A673 (cell line): ENCODE results near the gene DDA1. TPM values are rescaled to one million over a fixed set of nuclear protein-coding genes. Genes with fewer than 3 reads are reported as not detected.
"Not testable (repeated sequence)": the region's sequence is repeated elsewhere in the genome, so short reads cannot be mapped to it uniquely, and the experiment has no call there.

Source experiments
- BruUV-seq: library from RNA; stranded (reverse); fragments of 400-500 nt; replicated peaks from 2 replicates; lab custom pipeline; 2021; lab: Mats Ljungman, UMichigan
- CTCF ChIA-PET: fragments of 300-600 bp; sonication (Branson Sonifier 250); formaldehyde crosslinking; loops from one replicate; lab custom pipeline; 2022; ENCODE audit warnings: antibody characterized with exemption; lab: Charles Lee
- POLR2A ChIA-PET: fragments of 300-600 bp; sonication (Branson Sonifier 250); formaldehyde crosslinking; loops from one replicate; lab custom pipeline; 2022; ENCODE audit warnings: antibody characterized with exemption; ENCODE audit not compliant: low non-redundant PET; lab: Charles Lee
- DNase-seq: peaks from one replicate; pipeline ENCODE4 v3.0.0-alpha.2; 2015; ENCODE audit warnings: low spot score
- H3K27ac ChIP-seq: fragments of 200-600 bp; sonication (generic); 2 replicates; pipeline ENCODE4 v1.5.1; 2016; ENCODE audit warnings: mixed run types, low read depth, mild to moderate bottlenecking, mixed read lengths, antibody characterized with exemption, low read length; ENCODE audit not compliant: poor library complexity, severe bottlenecking
- H3K27me3 ChIP-seq: fragments of 200-600 bp; sonication (generic); replicated peaks from 2 replicates; pipeline ENCODE4 v1.6.1; 2017; ENCODE audit warnings: mixed run types, low read depth, mild to moderate bottlenecking, mixed read lengths, antibody characterized with exemption, low read length; ENCODE audit not compliant: insufficient read depth, poor library complexity
- H3K36me3 ChIP-seq: fragments of 200-600 bp; sonication (generic); 2 replicates; pipeline ENCODE4 v1.6.1; 2016; ENCODE audit warnings: mixed run types, mild to moderate bottlenecking, mixed read lengths, antibody characterized with exemption, low read length; ENCODE audit not compliant: insufficient read depth, poor library complexity, severe bottlenecking
- H3K4me1 ChIP-seq: fragments of 200-600 bp; sonication (generic); 2 replicates; pipeline ENCODE4 v1.6.1; 2017; ENCODE audit warnings: mixed run types, mild to moderate bottlenecking, mixed read lengths, antibody characterized with exemption, low read length; ENCODE audit not compliant: insufficient read depth, poor library complexity, severe bottlenecking
- H3K4me3 ChIP-seq: fragments of 200-600 bp; sonication (generic); 2 replicates; pipeline ENCODE4 v1.5.1; 2016; ENCODE audit warnings: low read depth, mixed run types, mild to moderate bottlenecking, mixed read lengths, low read length; ENCODE audit not compliant: poor library complexity, severe bottlenecking
- H3K9me3 ChIP-seq: fragments of 200-600 bp; sonication (generic); 2 replicates; pipeline ENCODE4 v1.6.1; 2016; ENCODE audit warnings: mixed run types, low read depth, mild to moderate bottlenecking, mixed read lengths, antibody characterized with exemption, low read length; ENCODE audit not compliant: poor library complexity, severe bottlenecking
- EZH2 ChIP-seq: fragments of 200-600 bp; sonication (generic); IDR thresholded peaks from 2 replicates; pipeline ENCODE4 v1.6.1; 2017; ENCODE audit warnings: borderline replicate concordance, low read depth, mild to moderate bottlenecking, mixed read lengths, antibody characterized with exemption, low read length; ENCODE audit not compliant: poor library complexity, severe bottlenecking
- intact Hi-C: fragments of 100-400 bp; cut with micrococcal nuclease; formaldehyde crosslinking; loops from one replicate; pipeline ENCODE4 v1.10.0; 2022; ENCODE audit not compliant: unreplicated experiment
- total RNA-seq: library from RNA; stranded (reverse); gene quantifications from 2 replicates; pipeline ENCODE4 v1.2.3, GENCODE V29; 2021
- TF ChIP-seq, protein P1 (sequence below): fragments of 300-800, 200-600 bp; sonication (generic); conservative IDR thresholded peaks from 2 replicates; pipeline ENCODE4 v1.5.1; 2017; ENCODE audit warnings: low read depth, mild to moderate bottlenecking, antibody characterized with exemption, low read length, moderate library complexity, mixed read lengths

Gene DDA1
- total RNA-seq, 1 experiment from 2014 or later, result 68.5 TPM

GRCh38 chr19:17268754-17269153 is 40.6 kb upstream of the DDA1 start:
- H3K4me3 ChIP-seq, result peak overlapping the region; percentile 85
- CTCF ChIA-PET, result interaction anchor here (0.9 kb wide), 1 partner anchor 12 kb away, joined by 3 read pairs; no protein-coding TSS in a partner anchor
- intact Hi-C loops, result no loop called here
- H3K9me3 ChIP-seq, result no peaks in the 10 kb centered on the region
- peaks cover 18% of the 10 kb centered on the region for H3K36me3 ChIP-seq
- TF ChIP-seq, protein P1, sequence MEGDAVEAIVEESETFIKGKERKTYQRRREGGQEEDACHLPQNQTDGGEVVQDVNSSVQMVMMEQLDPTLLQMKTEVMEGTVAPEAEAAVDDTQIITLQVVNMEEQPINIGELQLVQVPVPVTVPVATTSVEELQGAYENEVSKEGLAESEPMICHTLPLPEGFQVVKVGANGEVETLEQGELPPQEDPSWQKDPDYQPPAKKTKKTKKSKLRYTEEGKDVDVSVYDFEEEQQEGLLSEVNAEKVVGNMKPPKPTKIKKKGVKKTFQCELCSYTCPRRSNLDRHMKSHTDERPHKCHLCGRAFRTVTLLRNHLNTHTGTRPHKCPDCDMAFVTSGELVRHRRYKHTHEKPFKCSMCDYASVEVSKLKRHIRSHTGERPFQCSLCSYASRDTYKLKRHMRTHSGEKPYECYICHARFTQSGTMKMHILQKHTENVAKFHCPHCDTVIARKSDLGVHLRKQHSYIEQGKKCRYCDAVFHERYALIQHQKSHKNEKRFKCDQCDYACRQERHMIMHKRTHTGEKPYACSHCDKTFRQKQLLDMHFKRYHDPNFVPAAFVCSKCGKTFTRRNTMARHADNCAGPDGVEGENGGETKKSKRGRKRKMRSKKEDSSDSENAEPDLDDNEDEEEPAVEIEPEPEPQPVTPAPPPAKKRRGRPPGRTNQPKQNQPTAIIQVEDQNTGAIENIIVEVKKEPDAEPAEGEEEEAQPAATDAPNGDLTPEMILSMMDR, result no peak
- no peak for TF ChIP-seq EZH2
- no TSS peak for BruUV-seq
- DNase-seq, result no peak
- peaks cover 6% of the 10 kb centered on the region for H3K4me1 ChIP-seq
- POLR2A ChIA-PET, result no interaction called here
- no peaks in the 10 kb centered on the region for H3K27me3 ChIP-seq
- H3K27ac ChIP-seq, result no peak overlapping the region

- H3K27ac ChIP-seq, H3K27me3 ChIP-seq, BruUV-seq, intact Hi-C loops, H3K9me3 ChIP-seq, CTCF ChIA-PET, H3K4me3 ChIP-seq, H3K4me1 ChIP-seq, DNase-seq: not testable (repeated sequence)
- POLR2A ChIA-PET, result interaction anchor here (0.7 kb wide), 1 partner anchor 20 kb away, joined by 5 read pairs; no protein-coding TSS in a partner anchor
- H3K36me3 ChIP-seq, result peaks cover 32% of the 10 kb centered on the region
These were observed 34.5 kb upstream of the DDA1 start for GRCh38 chr19:17274892-17275291.

DNA sequence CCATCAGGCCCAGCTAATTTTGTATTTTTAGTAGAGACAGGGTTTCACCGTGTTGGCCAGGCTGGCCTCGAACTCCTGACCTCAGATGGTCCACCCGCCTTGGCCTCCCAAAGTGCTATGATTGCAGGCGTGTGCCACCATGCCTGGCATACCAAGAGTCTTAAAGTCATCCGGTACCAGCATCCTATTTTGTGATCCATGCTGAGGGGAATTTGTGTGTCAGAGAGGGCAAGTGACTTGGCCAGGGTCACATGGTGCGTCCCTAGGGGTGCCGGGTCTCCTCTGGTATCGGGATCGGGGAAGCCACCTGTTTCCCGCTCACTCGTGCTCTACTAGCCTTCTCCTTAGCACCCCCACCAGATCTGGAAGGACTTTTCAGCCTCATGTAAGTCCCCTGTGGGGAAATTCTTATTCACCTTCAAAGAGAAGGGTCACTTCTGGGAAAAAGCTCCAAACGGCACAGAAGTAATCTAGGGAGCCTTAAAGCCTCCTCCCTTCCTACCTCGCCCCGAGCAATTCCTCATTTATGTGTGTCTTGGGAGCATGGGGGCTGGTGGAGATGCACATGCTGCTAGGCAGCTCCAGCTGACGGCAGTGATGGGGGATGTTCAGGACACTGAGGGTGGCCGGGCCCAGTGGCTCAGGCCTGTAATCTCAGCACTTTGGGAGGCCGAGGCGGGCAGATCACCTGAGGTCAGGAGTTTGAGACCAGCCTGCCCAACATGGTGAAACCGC is 33.8 kb upstream of the DDA1 start:
- H3K27me3 ChIP-seq, result no peaks in the 10 kb centered on the region
- POLR2A ChIA-PET, result interaction anchor here (0.7 kb wide), 1 partner anchor 21 kb away, joined by 5 read pairs; no protein-coding TSS in a partner anchor
- H3K9me3 ChIP-seq, result no peaks in the 10 kb centered on the region
- CTCF ChIA-PET, result no interaction called here
- BruUV-seq, result no TSS peak
- H3K4me1 ChIP-seq, result no peaks in the 10 kb centered on the region
- intact Hi-C loops, result no loop called here
- no peak overlapping the region for H3K27ac ChIP-seq
- TF ChIP-seq, protein P1, result no peak
- TF ChIP-seq EZH2, result no peak
- H3K36me3 ChIP-seq, result peaks cover 28% of the 10 kb centered on the region
- H3K4me3 ChIP-seq, result no peak overlapping the region
- no peak for DNase-seq
